ENCODE results near the gene LRIG1. TPM values are rescaled to one million over a fixed set of nuclear protein-coding genes. Genes with fewer than 3 reads are reported as not detected.
A peak's percentile ranks its signal among the peaks of the same experiment; 100 is the strongest.

Gene LRIG1
- total and polyA plus RNA-seq, 2 donors (not counting 1 experiment from before 2014, with no cell fraction given) = 27.9 to 104 TPM

GRCh38 chr3:66395635-66396034 is 105.2 kb downstream of the LRIG1 start:
- no peaks in the 10 kb centered on the region for H3K27me3 ChIP-seq (ENCODE audit: control insufficient read depth, insufficient read depth, low read length)
- H3K9ac ChIP-seq (ENCODE audit: insufficient read depth, low read length) = no peak overlapping the region
- no peak for TF ChIP-seq CTCF (conservative IDR thresholded peaks at IDR 0.05 in 1 of 2, IDR thresholded peaks at IDR 0.05 in 1 of 2; ENCODE audit: low read depth in 1 of 2, low read length in 2 of 2)
- no peak for TF ChIP-seq EZH2 (IDR thresholded peaks at IDR 0.05; ENCODE audit: low read length, missing control alignments)
- no peak for DNase-seq (ENCODE audit: low read depth in 2 of 2)
- no peak overlapping the region for H2AFZ ChIP-seq (ENCODE audit: low read length)
- H4K20me1 ChIP-seq (ENCODE audit: control insufficient read depth, extremely low read depth, insufficient read depth, low read length) = no peaks in the 10 kb centered on the region
- no peaks in the 10 kb centered on the region for H3K79me2 ChIP-seq (ENCODE audit: control insufficient read depth, insufficient read depth, low read length)
- H3K4me2 ChIP-seq (ENCODE audit: extremely low read depth, insufficient read depth, low read length) = no peak overlapping the region
- H3K27ac ChIP-seq (ENCODE audit: insufficient read depth, low read length) = no peak overlapping the region
- peaks cover 15% of the 10 kb centered on the region for H3K36me3 ChIP-seq (ENCODE audit: control insufficient read depth, insufficient read depth, low read length)
- H3K4me3 ChIP-seq (replicated peaks in 1 of 4; ENCODE audit: control extremely low read depth in 1 of 4, insufficient read depth in 1 of 4, low read depth in 3 of 4, low read length in 4 of 4) = no peak overlapping the region
- H3K9me3 ChIP-seq (ENCODE audit: control insufficient read depth, insufficient read depth, low read depth, low read length) = no peaks in the 10 kb centered on the region
- H3K4me1 ChIP-seq (ENCODE audit: control insufficient read depth, extremely low read depth, insufficient read depth, low read length) = peaks cover 11% of the 10 kb centered on the region

GRCh38 chr3:66394753-66395249 is 106.0 kb downstream of the LRIG1 start:
- no peak overlapping the region for H3K4me2 ChIP-seq (ENCODE audit: extremely low read depth, insufficient read depth, low read length)
- H3K27ac ChIP-seq (ENCODE audit: insufficient read depth, low read length) = peak overlapping the region; percentile 33

More at GRCh38 chr3:66394753-66395249, 106.0 kb downstream of the LRIG1 start:
- Histone ChIP-seq H3K4me3 (replicated peaks in 1 of 4; ENCODE audit: control extremely low read depth in 1 of 4, insufficient read depth in 1 of 4, low read depth in 3 of 4, low read length in 4 of 4) (no peak overlapping the region), H3K4me1 (ENCODE audit: control insufficient read depth, extremely low read depth, insufficient read depth, low read length) (peaks cover 11% of the 10 kb centered on the region), H3K9ac (ENCODE audit: insufficient read depth, low read length) (no peak overlapping the region), H3K27me3 (ENCODE audit: control insufficient read depth, insufficient read depth, low read length) (no peaks in the 10 kb centered on the region), H3K36me3 (ENCODE audit: control insufficient read depth, insufficient read depth, low read length) (peaks cover 14% of the 10 kb centered on the region), H3K9me3 (ENCODE audit: control insufficient read depth, insufficient read depth, low read depth, low read length) (no peaks in the 10 kb centered on the region), H4K20me1 (ENCODE audit: control insufficient read depth, extremely low read depth, insufficient read depth, low read length) (no peaks in the 10 kb centered on the region), H3K79me2 (ENCODE audit: control insufficient read depth, insufficient read depth, low read length) (no peaks in the 10 kb centered on the region), H2AFZ (ENCODE audit: low read length) (no peak overlapping the region)
- DNase-seq (ENCODE audit: low read depth in 2 of 2) = peak in 1 of 2 donors; percentile 93
- TF ChIP-seq CTCF (conservative IDR thresholded peaks at IDR 0.05 in 1 of 2, IDR thresholded peaks at IDR 0.05 in 1 of 2; ENCODE audit: low read depth in 1 of 2, low read length in 2 of 2) (no peak), EZH2 (IDR thresholded peaks at IDR 0.05; ENCODE audit: low read length, missing control alignments) (no peak)
